Effector memory CD4-positive, alpha-beta T cell (primary cell): Measurements from ENCODE around the gene PGM2.
"Not testable (repeated sequence)": the region's sequence is repeated elsewhere in the genome, so short reads cannot be mapped to it uniquely, and the experiment has no call there.

Source experiments
- DNase-seq, 3 donors: peaks; one replicate each; pipeline ENCODE4 v3.0.0-alpha.2; 2020
- H3K27ac ChIP-seq: 2 replicates; pipeline ENCODE4 v1.7.0; 2013; ENCODE audit warnings: mild to moderate bottlenecking, low read length, moderate library complexity; ENCODE audit not compliant: insufficient read depth, poor library complexity, severe bottlenecking
- H3K27me3 ChIP-seq: replicated peaks from 2 replicates; pipeline ENCODE4 v1.7.0; 2013; ENCODE audit warnings: mild to moderate bottlenecking, low read length; ENCODE audit not compliant: insufficient read depth, control insufficient read depth, poor library complexity, severe bottlenecking
- H3K36me3 ChIP-seq: 2 replicates; pipeline ENCODE4 v1.7.0; 2013; ENCODE audit warnings: mild to moderate bottlenecking, low read length, moderate library complexity; ENCODE audit not compliant: control insufficient read depth, insufficient read depth
- H3K4me1 ChIP-seq: 2 replicates; pipeline ENCODE4 v1.7.0; 2013; ENCODE audit warnings: low read length, mild to moderate bottlenecking; ENCODE audit not compliant: control insufficient read depth, insufficient read depth, poor library complexity, severe bottlenecking
- H3K4me3 ChIP-seq: 2 replicates; pipeline ENCODE4 v1.7.0; 2013; ENCODE audit warnings: low read length, low read depth, mild to moderate bottlenecking; ENCODE audit not compliant: insufficient read depth, poor library complexity, severe bottlenecking
- H3K9me3 ChIP-seq: 2 replicates; pipeline ENCODE4 v1.7.0; 2013; ENCODE audit warnings: mild to moderate bottlenecking, low read length, moderate library complexity; ENCODE audit not compliant: control insufficient read depth

Gene PGM2

DNA sequence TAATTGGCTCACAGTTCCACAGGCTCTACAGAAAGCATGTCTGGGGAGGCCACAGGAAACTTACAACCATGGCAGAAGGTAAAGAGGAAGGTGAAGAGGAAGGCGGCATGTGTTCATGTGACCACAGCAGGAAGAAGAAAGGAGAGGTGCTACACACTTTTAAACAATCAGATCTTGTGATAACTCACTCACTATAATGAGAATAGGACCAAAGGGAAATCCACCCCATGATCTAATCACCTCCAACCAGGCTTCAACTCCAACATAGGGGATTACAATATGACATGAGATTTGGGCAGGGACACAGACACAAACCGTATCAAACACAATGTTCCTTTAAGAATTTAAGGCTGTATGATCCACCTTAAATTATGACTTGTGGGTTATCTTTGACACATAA is 10.5 kb upstream of the PGM2 start:
- Histone ChIP-seq H3K36me3 (no peaks in the 10 kb centered on the region), H3K4me3 (no peak overlapping the region), H3K27me3 (no peaks in the 10 kb centered on the region), H3K9me3 (no peaks in the 10 kb centered on the region), H3K27ac (peak overlapping the region; percentile 13), H3K4me1 (peaks cover 16% of the 10 kb centered on the region)
- DNase-seq: peak in 1 of 3 donors; percentile 13

DNA sequence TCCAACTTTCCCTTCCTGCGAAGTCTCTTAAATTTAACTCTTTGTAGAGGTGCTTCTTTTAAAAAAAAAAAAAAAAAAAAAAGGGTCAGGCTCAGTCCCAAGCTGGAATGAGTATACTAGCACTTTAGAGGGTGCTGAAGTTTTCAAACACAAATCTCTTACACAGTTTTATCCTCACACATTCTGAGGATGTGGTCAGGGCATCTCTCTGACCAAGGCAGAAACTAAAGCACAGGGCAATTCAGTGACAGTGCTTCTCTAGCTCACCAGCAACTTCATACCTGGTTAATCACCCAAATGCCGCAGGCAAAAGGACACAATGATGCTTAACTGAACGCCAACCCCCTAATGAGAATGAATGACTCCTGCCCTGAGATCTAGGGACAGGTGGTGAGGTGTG is 9.8 kb upstream of the PGM2 start:
- H3K27ac ChIP-seq: no peak overlapping the region
- DNase-seq: no peak
- no peaks in the 10 kb centered on the region for H3K9me3 ChIP-seq
- H3K4me3 ChIP-seq: no peak overlapping the region
- H3K4me1 ChIP-seq: peaks cover 16% of the 10 kb centered on the region
- no peaks in the 10 kb centered on the region for H3K27me3 ChIP-seq
- H3K36me3 ChIP-seq: no peaks in the 10 kb centered on the region

DNA sequence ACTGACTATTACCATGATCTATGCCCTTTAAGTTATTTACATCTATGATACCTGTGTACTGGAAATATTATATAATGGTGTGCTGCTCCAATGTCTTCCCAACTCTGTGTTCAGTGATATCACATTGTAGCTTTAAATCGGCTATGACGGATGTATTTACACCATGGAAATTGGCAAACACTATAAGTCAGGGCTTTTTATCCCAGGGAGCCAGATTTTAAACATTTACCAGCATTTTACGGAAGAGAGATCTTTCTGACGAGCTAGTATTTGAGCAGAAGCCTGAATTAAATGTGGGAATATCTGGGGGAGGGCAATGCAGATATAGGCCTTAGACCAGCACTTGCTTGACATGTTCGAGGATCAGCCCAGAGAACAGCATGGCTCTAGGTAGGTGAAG is 7.7 kb upstream of the PGM2 start:
- no peak overlapping the region for H3K4me3 ChIP-seq
- no peak overlapping the region for H3K27ac ChIP-seq
- DNase-seq: no peak
- peaks cover 16% of the 10 kb centered on the region for H3K4me1 ChIP-seq
- H3K9me3 ChIP-seq: no peaks in the 10 kb centered on the region
- no peaks in the 10 kb centered on the region for H3K36me3 ChIP-seq
- no peaks in the 10 kb centered on the region for H3K27me3 ChIP-seq

DNA sequence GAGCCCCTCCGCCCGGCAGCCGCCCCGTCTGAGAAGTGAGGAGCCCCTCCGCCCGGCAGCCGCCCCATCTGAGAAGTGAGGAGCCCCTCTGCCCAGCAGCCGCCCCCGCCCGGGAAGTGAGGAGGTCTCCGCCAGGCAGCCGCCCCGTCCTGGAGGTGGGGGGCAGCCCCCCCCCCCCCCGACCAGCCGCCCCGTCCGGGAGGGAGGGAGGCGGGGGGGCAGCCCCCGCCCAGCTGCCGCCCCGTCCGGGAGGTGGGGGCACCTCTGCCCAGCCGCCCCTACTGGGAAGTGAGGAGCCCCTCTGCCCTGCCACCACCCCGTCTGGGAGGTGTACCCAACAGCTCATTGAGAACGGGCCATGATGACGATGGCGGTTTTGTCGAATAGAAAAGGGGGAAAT is 6.0 kb upstream of the PGM2 start:
- DNase-seq, H3K4me3 ChIP-seq, H3K27ac ChIP-seq, H3K9me3 ChIP-seq, H3K36me3 ChIP-seq, H3K27me3 ChIP-seq: not testable (repeated sequence)
- peaks cover 19% of the 10 kb centered on the region for H3K4me1 ChIP-seq

DNA sequence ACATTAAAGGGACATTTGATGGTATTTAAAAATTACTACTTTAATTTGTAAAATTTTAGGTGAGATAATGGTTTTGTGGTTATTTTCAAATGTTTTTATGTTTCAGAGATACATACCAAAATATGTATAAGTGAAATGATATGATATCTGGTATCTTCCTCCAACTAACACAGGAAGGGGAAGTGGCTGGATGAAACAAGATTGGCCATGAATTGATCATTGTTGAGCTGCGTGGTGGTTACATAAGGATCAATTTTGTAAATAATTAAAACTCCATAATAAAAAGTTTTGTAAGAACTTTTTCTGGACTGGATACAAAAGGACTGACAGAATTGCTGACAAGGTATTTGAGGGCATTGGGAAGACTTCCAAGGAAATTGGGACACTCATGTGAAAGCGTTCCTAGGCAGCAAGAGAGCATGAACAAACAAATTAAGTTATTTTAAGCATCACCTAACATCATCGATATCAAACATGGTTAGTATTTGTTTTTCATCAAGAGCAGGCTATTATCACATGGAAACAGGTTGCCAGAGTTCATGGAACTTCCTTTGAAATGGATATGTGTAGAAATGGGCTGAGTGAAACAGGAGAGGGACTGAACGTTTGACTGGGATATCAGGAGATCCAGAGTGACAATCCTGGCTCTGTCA is 4.4 kb upstream of the PGM2 start:
- Histone ChIP-seq H3K27ac (no peak overlapping the region), H3K27me3 (no peaks in the 10 kb centered on the region), H3K4me1 (peaks cover 8% of the 10 kb centered on the region), H3K4me3 (no peak overlapping the region), H3K9me3 (no peaks in the 10 kb centered on the region), H3K36me3 (no peaks in the 10 kb centered on the region)
- no peak for DNase-seq

DNA sequence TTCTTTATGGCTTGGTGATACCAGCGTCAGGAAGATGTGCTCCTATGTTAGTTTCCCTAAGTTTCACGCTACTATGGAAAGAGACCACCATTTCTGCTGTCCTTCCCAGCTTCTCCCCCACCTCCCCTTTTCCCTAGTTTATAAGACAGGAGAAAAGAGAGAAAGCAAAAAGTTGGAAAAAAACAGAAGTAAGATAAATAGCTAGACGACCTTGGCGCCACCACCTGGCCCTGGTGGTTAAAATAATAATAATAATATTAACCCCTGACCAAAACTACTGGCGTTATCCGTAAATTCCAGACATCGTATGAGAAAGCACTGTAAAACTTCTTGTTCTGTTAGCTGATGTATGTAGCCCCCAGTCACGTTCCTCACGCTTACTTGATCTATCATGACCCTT is 985 bp upstream of the PGM2 start:
- peaks cover 16% of the 10 kb centered on the region for H3K4me1 ChIP-seq
- not testable (repeated sequence) for H3K27ac ChIP-seq, H3K36me3 ChIP-seq, DNase-seq, H3K9me3 ChIP-seq, H3K27me3 ChIP-seq
- peak overlapping the region; percentile 93 for H3K4me3 ChIP-seq

DNA sequence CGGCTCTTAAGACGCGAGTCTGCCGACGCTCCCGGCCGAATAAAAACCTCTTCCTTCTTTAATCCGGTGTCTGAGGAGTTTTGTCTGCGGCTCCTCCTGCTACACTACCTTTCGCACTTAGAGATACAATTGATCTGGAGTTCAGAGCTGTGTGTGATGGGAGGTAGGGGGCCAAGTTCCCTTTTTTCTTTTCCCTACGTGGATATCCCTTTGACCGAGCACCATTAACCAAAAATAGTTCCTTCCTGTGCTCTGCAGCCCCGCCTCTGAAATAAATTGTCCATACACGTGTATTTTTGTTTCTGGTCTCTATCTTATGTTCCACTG is 555 bp upstream of the PGM2 start:
- no peak for DNase-seq
- Histone ChIP-seq H3K27me3 (no peaks in the 10 kb centered on the region), H3K4me3 (peak overlapping the region; percentile 93), H3K4me1 (peaks cover 16% of the 10 kb centered on the region), H3K27ac (peak overlapping the region; percentile 70), H3K36me3 (peaks cover 7% of the 10 kb centered on the region), H3K9me3 (no peaks in the 10 kb centered on the region)

DNA sequence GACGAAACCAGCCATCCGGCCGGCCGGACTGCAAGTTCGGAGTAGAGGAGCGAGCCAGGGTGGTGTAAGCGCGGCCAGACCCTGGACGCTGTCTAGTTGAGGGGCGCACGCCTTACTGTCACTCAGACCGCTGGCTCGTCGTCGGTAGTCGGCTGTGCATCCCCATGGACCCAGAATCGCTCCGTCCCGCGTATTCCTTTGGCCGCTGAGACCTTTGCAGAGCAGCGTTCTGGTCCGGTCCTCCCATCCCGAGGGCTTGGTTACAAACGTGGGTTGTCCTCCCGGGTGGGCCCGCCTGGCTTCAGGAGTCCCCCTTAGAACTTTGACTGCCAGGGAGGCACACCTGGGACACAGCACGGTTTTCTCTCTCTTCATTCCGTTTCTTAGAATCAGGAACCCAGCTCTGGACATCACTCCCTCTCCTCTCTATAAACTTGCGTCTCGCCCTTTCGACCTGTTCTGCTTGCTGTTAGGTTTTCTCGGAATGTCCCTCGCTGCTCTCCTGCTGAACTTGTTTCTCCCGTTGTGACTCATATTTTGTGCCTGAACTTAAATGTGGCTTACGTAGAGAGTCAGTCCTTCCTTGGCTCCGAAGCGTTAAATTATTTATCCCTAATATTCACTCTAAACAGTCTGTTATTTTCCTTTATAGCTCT is 672 bp downstream of the PGM2 start:
- Histone ChIP-seq H3K27ac (peak overlapping the region; percentile 70), H3K4me3 (peak overlapping the region; percentile 93), H3K4me1 (peaks cover 16% of the 10 kb centered on the region), H3K9me3 (no peaks in the 10 kb centered on the region), H3K27me3 (no peaks in the 10 kb centered on the region), H3K36me3 (peaks cover 11% of the 10 kb centered on the region)
- no peak for DNase-seq

DNA sequence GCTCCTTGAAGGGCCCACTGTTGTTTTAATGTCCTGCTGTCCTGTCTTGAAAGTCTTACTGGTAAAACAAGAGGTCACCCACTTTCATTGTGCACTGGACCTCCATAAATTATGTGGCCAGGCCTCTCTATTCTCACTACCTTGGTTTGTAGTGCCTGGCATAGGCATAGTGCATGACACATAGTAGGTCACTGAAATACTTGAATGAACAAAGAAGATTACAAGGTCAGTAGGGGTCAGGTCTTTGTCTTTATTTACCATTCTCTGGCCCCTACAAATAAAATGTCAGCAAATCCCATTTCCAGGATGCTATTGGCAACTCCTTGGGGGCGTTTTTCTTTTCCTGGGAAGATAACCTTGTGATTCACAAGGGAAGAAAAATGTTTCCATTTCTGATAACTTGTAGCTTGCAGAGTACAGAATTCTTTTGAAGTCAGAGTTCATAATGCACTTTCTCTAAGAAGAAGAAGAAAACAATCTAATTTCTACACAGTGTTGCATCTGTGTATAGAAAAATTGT is 1.4 kb downstream of the PGM2 start:
- no peak for DNase-seq
- Histone ChIP-seq H3K36me3 (peaks cover 11% of the 10 kb centered on the region), H3K4me1 (peaks cover 16% of the 10 kb centered on the region), H3K4me3 (peak overlapping the region; percentile 93), H3K27me3 (no peaks in the 10 kb centered on the region), H3K9me3 (no peaks in the 10 kb centered on the region), H3K27ac (no peak overlapping the region)

DNA sequence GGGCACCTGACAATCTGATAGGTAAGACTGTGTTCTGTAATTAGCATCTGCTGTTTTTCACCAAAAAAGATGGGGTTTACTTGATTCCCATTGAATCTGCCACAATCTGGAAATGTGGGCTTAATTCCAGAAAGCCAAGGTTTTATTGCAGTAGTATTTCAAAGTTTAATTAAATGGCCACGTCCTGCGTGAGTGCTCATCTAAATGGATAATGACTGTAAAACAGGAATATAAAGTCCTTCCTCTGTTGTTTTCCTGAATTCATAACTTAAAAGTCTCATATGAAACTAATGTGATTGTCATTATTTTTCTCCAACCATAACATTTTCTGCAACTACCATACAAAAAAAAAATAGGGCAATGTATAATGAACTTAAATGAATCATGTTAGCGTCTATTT is 2.4 kb downstream of the PGM2 start:
- no peak overlapping the region for H3K4me3 ChIP-seq
- no peak overlapping the region for H3K27ac ChIP-seq
- H3K4me1 ChIP-seq: peaks cover 16% of the 10 kb centered on the region
- H3K9me3 ChIP-seq: no peaks in the 10 kb centered on the region
- no peak for DNase-seq
- peaks cover 15% of the 10 kb centered on the region for H3K36me3 ChIP-seq
- H3K27me3 ChIP-seq: no peaks in the 10 kb centered on the region
